Esophagus muscularis mucosa (tissue), 4 donors: Measurements from ENCODE around the gene PIEZO1. TPM values are rescaled to one million over a fixed set of nuclear protein-coding genes. Genes with fewer than 3 reads are reported as not detected.

Experiments used
- DNase-seq: peaks from one replicate; pipeline ENCODE4 v3.0.0-alpha.2; 2017; ENCODE audit errors: extremely low spot score
- H3K27ac ChIP-seq, 4 donors: fragments of 200-600 bp; sonication (generic); replicated peaks in 1 of 4; 1 replicate in 3 of 4; 2 replicates in 1 of 4; pipeline ENCODE4 v1.5.1; 2016 to 2019; ENCODE audit warnings: mild to moderate bottlenecking in 1 of 4
- H3K27me3 ChIP-seq, 4 donors: fragments of 200-600 bp; sonication (generic); one replicate each; pipeline versions ENCODE4 v1.5.1 to v1.6.0; 2016 to 2019
- H3K36me3 ChIP-seq, 4 donors: fragments of 200-600 bp; sonication (generic); one replicate each; pipeline ENCODE4 v1.5.1; 2016 to 2019
- H3K4me1 ChIP-seq, 4 donors: fragments of 200-600 bp; sonication (generic); one replicate each; pipeline ENCODE4 v1.5.1; 2016 to 2019
- H3K4me3 ChIP-seq, 4 donors: fragments of 200-600 bp; sonication (generic); 1 replicate in 2 of 4; 2 replicates in 2 of 4; pipeline ENCODE4 v1.5.1; 2016 to 2019; ENCODE audit warnings: mild to moderate bottlenecking in 4 of 4, moderate library complexity in 1 of 4
- H3K9me3 ChIP-seq, 4 donors: fragments of 200-600 bp; sonication (generic); 1 replicate in 3 of 4; 2 replicates in 1 of 4; pipeline ENCODE4 v1.5.1; 2016 to 2019
- CTCF ChIP-seq, 3 experiments: fragments of 200-600 bp in 2 of 3; fragments of 450-650 bp in 1 of 3; sonication (generic) in 2 of 3; IDR thresholded peaks; one replicate each; pipeline ENCODE4 v1.5.1; 2017 to 2019; ENCODE audit warnings: antibody characterized with exemption in 3 of 3, mild to moderate bottlenecking in 2 of 3, moderate library complexity in 1 of 3
- EP300 ChIP-seq: sonication (generic); formaldehyde crosslinking; IDR thresholded peaks from one replicate; pipeline ENCODE4 v1.6.1; 2017; ENCODE audit warnings: antibody characterized with exemption
- POLR2A ChIP-seq: fragments of 450-650 bp; IDR thresholded peaks from one replicate; pipeline ENCODE4 v1.6.1; 2017; ENCODE audit warnings: antibody characterized with exemption, moderate library complexity, mild to moderate bottlenecking, low read depth
- POLR2AphosphoS5 ChIP-seq, 2 donors: sonication (generic); formaldehyde crosslinking; IDR thresholded peaks; one replicate each; pipeline ENCODE4 v1.6.1; 2017; ENCODE audit warnings: antibody characterized with exemption in 2 of 2
- WGBS: methylation state at CpG from one replicate; pipeline ENCODE4 v1.1.5; 2018; 5-methylcytosine and 5-hydroxymethylcytosine counted together
- intact Hi-C: fragments of 100-400 bp; cut with DNase I; formaldehyde crosslinking; loops from one replicate; pipeline ENCODE4 v1.15.1; 2023
- total RNA-seq, 4 donors: library from RNA; depleted of rRNA; stranded (reverse); fragments of >200 nt; gene quantifications; one replicate each; pipeline versions ENCODE4 v1.1.0 to v1.2.1, GENCODE V29; 2016

Gene PIEZO1
- total RNA-seq, 4 donors from 2014 or later: 140 to 298 (median 182) TPM

DNA sequence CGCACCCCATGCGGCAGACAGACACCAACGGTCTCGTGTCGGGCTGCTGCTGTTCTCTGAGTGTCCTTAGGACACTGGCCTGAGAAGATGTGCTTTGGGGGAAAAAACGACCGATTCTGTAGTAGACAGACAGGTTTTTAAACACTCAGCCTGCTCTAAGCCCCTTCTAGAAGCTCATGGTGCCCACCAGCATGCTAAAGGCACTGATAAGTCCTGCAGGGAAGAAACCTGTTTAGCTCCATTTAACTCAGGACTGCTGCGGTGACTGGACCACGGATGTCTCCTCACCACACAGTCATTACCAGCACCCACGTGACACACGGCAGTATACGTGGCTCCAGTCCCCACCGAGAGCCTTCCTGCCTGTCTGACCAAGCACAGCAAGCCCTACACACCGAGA, 45.8 kb upstream of the PIEZO1 start:
- DNase-seq: no peak
- Histone ChIP-seq H3K27ac (no peak overlapping the region), H3K4me3 (no peak overlapping the region), H3K9me3 (no peaks in the 10 kb centered on the region), H3K4me1 (no peaks in the 10 kb centered on the region), H3K27me3 (no peaks in the 10 kb centered on the region), H3K36me3 (peaks cover 22 to 67% (median 50%) of the 10 kb centered on the region in 4 donors)
- intact Hi-C loops: no loop called here
- TF ChIP-seq POLR2AphosphoS5 (IDR thresholded peaks at IDR 0.05) (no peak), CTCF (IDR thresholded peaks at IDR 0.05) (no peak), POLR2A (no peak), EP300 (no peak)
- WGBS: 93% methylated on average over 7 of the region's 14 CpGs

GRCh38 chr16:88830258-88830657, 45.2 kb upstream of the PIEZO1 start:
- intact Hi-C loops: no loop called here
- TF ChIP-seq POLR2AphosphoS5 (IDR thresholded peaks at IDR 0.05): no peak
- TF ChIP-seq CTCF (IDR thresholded peaks at IDR 0.05): no peak
- DNase-seq: no peak
- H3K4me3 ChIP-seq: no peak overlapping the region
- H3K27ac ChIP-seq: no peak overlapping the region
- peaks cover 22 to 63% (median 47%) of the 10 kb centered on the region in 4 donors for H3K36me3 ChIP-seq
- 52% methylated on average over 9 of the region's 11 CpGs for WGBS
- H3K27me3 ChIP-seq: no peaks in the 10 kb centered on the region
- H3K4me1 ChIP-seq: no peaks in the 10 kb centered on the region
- H3K9me3 ChIP-seq: no peaks in the 10 kb centered on the region

- intact Hi-C loops: no loop called here
- H3K4me3 ChIP-seq: no peak overlapping the region
- H3K27ac ChIP-seq: no peak overlapping the region
- no peak for DNase-seq
- H3K9me3 ChIP-seq: no peaks in the 10 kb centered on the region
- H3K27me3 ChIP-seq: no peaks in the 10 kb centered on the region
- TF ChIP-seq CTCF (IDR thresholded peaks at IDR 0.05) (no peak), POLR2A (no peak), EP300 (no peak), POLR2AphosphoS5 (IDR thresholded peaks at IDR 0.05) (no peak)
- H3K4me1 ChIP-seq: no peaks in the 10 kb centered on the region
- 89% methylated on average over 16 of the region's 24 CpGs for WGBS
- H3K36me3 ChIP-seq: peaks cover 32 to 69% (median 51%) of the 10 kb centered on the region in 4 donors
Measured at GRCh38 chr16:88828711-88829110, 43.7 kb upstream of the PIEZO1 start.

GRCh38 chr16:88827727-88828126, 42.7 kb upstream of the PIEZO1 start:
- no peak for TF ChIP-seq EP300
- Histone ChIP-seq H3K4me1 (no peaks in the 10 kb centered on the region), H3K9me3 (no peaks in the 10 kb centered on the region), H3K27ac (no peak overlapping the region), H3K27me3 (no peaks in the 10 kb centered on the region), H3K36me3 (peaks cover 33 to 76% (median 57%) of the 10 kb centered on the region in 4 donors), H3K4me3 (no peak overlapping the region)
- DNase-seq: no peak
- 84% methylated on average over 15 of the region's 21 CpGs for WGBS
- intact Hi-C loops: no loop called here

GRCh38 chr16:88826070-88826840, 41.2 kb upstream of the PIEZO1 start:
- TF ChIP-seq POLR2A (no peak), POLR2AphosphoS5 (IDR thresholded peaks at IDR 0.05) (no peak), CTCF (IDR thresholded peaks at IDR 0.05) (no peak), EP300 (no peak)
- Histone ChIP-seq H3K36me3 (peaks cover 43 to 90% (median 69%) of the 10 kb centered on the region in 4 donors), H3K9me3 (no peaks in the 10 kb centered on the region), H3K4me1 (no peaks in the 10 kb centered on the region), H3K4me3 (no peak overlapping the region), H3K27ac (no peak overlapping the region), H3K27me3 (no peaks in the 10 kb centered on the region)
- no peak for DNase-seq
- intact Hi-C loops: no loop called here
- WGBS: 94% methylated on average over 25 of the region's 26 CpGs
